Neural cell (in vitro differentiated cells): ENCODE data around the gene POLR1F. TPM values are rescaled to one million over a fixed set of nuclear protein-coding genes. Genes with fewer than 3 reads are reported as not detected.

Source experiments
- H2AFZ ChIP-seq: fragments of 200-600, 300-800 bp; sonication (generic), shearing (Covaris generic); 2 replicates; pipeline ENCODE4 v1.6.0; 2014; ENCODE audit warnings: low read depth, mild to moderate bottlenecking, antibody characterized with exemption, low read length, moderate library complexity
- H3F3A ChIP-seq: fragments of 200-600 bp; shearing (Covaris generic); 2 replicates; pipeline ENCODE4 v1.6.1; 2016; ENCODE audit warnings: mild to moderate bottlenecking, moderate library complexity, mixed read lengths, antibody characterized with exemption, low read length; ENCODE audit not compliant: insufficient read depth, poor library complexity, severe bottlenecking
- H3K27ac ChIP-seq: fragments of 200-600, 300-800 bp; sonication (generic), shearing (Covaris generic); 2 replicates; pipeline ENCODE4 v1.5.1; 2014; ENCODE audit warnings: mild to moderate bottlenecking, low read length, moderate library complexity
- H3K27me3 ChIP-seq: fragments of 300-800, 200-600 bp; sonication (generic), shearing (Covaris generic); 2 replicates; pipeline ENCODE4 v1.6.0; 2014; ENCODE audit warnings: mild to moderate bottlenecking, low read depth, low read length, moderate library complexity; ENCODE audit not compliant: insufficient read depth
- H3K36me3 ChIP-seq: fragments of 300-800, 200-600 bp; sonication (generic), shearing (Covaris generic); 2 replicates; pipeline ENCODE4 v1.5.1; 2014; ENCODE audit warnings: mild to moderate bottlenecking, antibody characterized with exemption, low read length, moderate library complexity; ENCODE audit not compliant: insufficient read depth
- H3K4me2 ChIP-seq: fragments of 300-800, 200-600 bp; sonication (generic), shearing (Covaris generic); 2 replicates; pipeline ENCODE4 v1.6.0; 2014; ENCODE audit warnings: mild to moderate bottlenecking, low read length
- H3K4me3 ChIP-seq: fragments of 300-800, 200-600 bp; sonication (generic), shearing (Covaris generic); 2 replicates; pipeline ENCODE4 v1.5.1; 2014; ENCODE audit warnings: mild to moderate bottlenecking, low read length, moderate library complexity
- H3K79me2 ChIP-seq: fragments of 200-600 bp; shearing (Covaris generic); replicated peaks from 2 replicates; pipeline ENCODE4 v1.6.0; 2014; ENCODE audit warnings: mild to moderate bottlenecking, low read length, moderate library complexity; ENCODE audit not compliant: insufficient read depth
- H3K9ac ChIP-seq: fragments of 300-800, 200-600 bp; sonication (generic), shearing (Covaris generic); 2 replicates; pipeline ENCODE4 v1.6.1; 2016; ENCODE audit warnings: mild to moderate bottlenecking, low read length, mixed read lengths
- H3K9me2 ChIP-seq: fragments of 200-600 bp; shearing (Covaris generic); 2 replicates; pipeline ENCODE4 v1.6.1; 2016; ENCODE audit warnings: mild to moderate bottlenecking, low read length, mixed read lengths; ENCODE audit not compliant: insufficient read depth
- H3K9me3 ChIP-seq: fragments of 200-600, 300-800 bp; sonication (generic), shearing (Covaris generic); 2 replicates; pipeline ENCODE4 v1.6.1; 2016; ENCODE audit warnings: mild to moderate bottlenecking, mixed run types, low read length, moderate library complexity, mixed read lengths
- H4K20me1 ChIP-seq: fragments of 200-600 bp; shearing (Covaris generic); 2 replicates; pipeline ENCODE4 v1.6.1; 2016; ENCODE audit warnings: mild to moderate bottlenecking, mixed run types; ENCODE audit not compliant: insufficient read depth
- EP300 ChIP-seq: fragments of 450-650 bp; conservative IDR thresholded peaks from 2 replicates; pipeline ENCODE4 v1.6.1; 2014; ENCODE audit warnings: antibody characterized with exemption, mild to moderate bottlenecking, moderate library complexity; ENCODE audit not compliant: poor library complexity, severe bottlenecking
- EZH2 ChIP-seq: fragments of 200-600, 300-800 bp; shearing (Covaris generic), sonication (generic); IDR thresholded peaks from 2 replicates; pipeline ENCODE4 v1.6.1; 2014; ENCODE audit warnings: antibody characterized with exemption, low read length, borderline replicate concordance, mild to moderate bottlenecking; ENCODE audit not compliant: insufficient read depth, poor library complexity, severe bottlenecking
- MXI1 ChIP-seq: fragments of 450-650 bp; conservative IDR thresholded peaks from 2 replicates; pipeline ENCODE4 v1.6.1; 2014; ENCODE audit warnings: antibody characterized with exemption, mild to moderate bottlenecking; ENCODE audit not compliant: poor library complexity, severe bottlenecking
- POLR2AphosphoS5 ChIP-seq: IDR thresholded peaks from 2 replicates; pipeline ENCODE4 v1.6.1; 2012
- RAD21 ChIP-seq: fragments of 450-650 bp; conservative IDR thresholded peaks from 2 replicates; pipeline ENCODE4 v1.6.1; 2014; ENCODE audit warnings: antibody characterized with exemption, mild to moderate bottlenecking, moderate library complexity
- SMC3 ChIP-seq: fragments of 450-650 bp; conservative IDR thresholded peaks from 2 replicates; pipeline ENCODE4 v1.6.1; 2014; ENCODE audit warnings: antibody characterized with exemption, mild to moderate bottlenecking, moderate library complexity; ENCODE audit not compliant: poor library complexity
- TAF1 ChIP-seq: IDR thresholded peaks from 2 replicates; pipeline ENCODE4 v1.6.1; 2012; ENCODE audit warnings: low read depth
- polyA plus RNA-seq: library from polyadenylated mRNA; depleted of rRNA; stranded (reverse); fragments of >200 nt; gene quantifications from 2 replicates; pipeline ENCODE4 v1.2.3, GENCODE V29; 2014
- TF ChIP-seq, protein P1 (sequence below): fragments of 450-650 bp; IDR thresholded peaks from 2 replicates; pipeline ENCODE4 v1.5.1; 2014; ENCODE audit warnings: antibody characterized with exemption, mild to moderate bottlenecking, moderate library complexity; ENCODE audit not compliant: poor library complexity, severe bottlenecking
- TF ChIP-seq, protein P2 (sequence below): IDR thresholded peaks from 2 replicates; pipeline ENCODE4 v1.6.1; 2012; ENCODE audit warnings: borderline replicate concordance

POLR1F gene
- polyA plus RNA-seq, 1 donor from 2014 or later: 11.9 TPM

DNA sequence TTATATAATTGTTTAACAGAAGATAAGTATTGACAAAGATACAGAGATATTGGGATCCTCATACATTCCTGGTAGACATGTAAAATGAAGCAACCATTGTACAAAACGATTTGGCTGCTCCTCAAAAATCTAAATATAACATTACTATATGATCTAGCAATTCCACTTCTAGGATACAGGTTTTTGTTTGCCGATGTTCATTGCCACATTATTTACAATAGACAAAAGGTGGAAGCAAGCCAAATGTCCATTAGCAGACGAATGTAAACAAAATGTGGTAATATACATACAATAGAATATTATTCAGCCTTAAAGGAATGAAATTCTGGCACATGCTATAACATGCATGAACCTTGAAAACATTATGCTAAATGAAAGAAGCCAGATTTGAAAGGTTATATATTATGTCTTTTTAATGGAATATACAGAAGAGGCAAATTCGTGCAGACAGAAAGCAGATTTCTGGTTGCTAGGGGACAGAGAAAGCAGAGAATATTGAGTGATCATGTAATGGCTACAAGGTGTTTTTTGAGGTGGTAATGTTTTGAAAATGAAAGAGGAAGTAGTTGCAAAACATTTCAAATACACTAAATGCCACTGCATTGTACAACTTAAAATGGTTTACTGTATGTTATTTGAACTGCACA lies 44.9 kb downstream of the POLR1F start:
- no peak overlapping the region for H3K4me2 ChIP-seq
- no peaks in the 10 kb centered on the region for H3K9me3 ChIP-seq
- H3K27ac ChIP-seq: no peak overlapping the region
- H2AFZ ChIP-seq: no peak overlapping the region
- no peak overlapping the region for H3K9ac ChIP-seq
- no peaks in the 10 kb centered on the region for H4K20me1 ChIP-seq
- no peaks in the 10 kb centered on the region for H3K36me3 ChIP-seq
- no peaks in the 10 kb centered on the region for H3K9me2 ChIP-seq
- H3F3A ChIP-seq: no peaks in the 10 kb centered on the region
- no peaks in the 10 kb centered on the region for H3K27me3 ChIP-seq
- no peaks in the 10 kb centered on the region for H3K79me2 ChIP-seq
- no peak overlapping the region for H3K4me3 ChIP-seq
- no peak for TF ChIP-seq SMC3
- TF ChIP-seq EZH2: no peak
- no peak for TF ChIP-seq TAF1
- TF ChIP-seq EP300: no peak
- TF ChIP-seq RAD21: no peak
- TF ChIP-seq, protein P1, sequence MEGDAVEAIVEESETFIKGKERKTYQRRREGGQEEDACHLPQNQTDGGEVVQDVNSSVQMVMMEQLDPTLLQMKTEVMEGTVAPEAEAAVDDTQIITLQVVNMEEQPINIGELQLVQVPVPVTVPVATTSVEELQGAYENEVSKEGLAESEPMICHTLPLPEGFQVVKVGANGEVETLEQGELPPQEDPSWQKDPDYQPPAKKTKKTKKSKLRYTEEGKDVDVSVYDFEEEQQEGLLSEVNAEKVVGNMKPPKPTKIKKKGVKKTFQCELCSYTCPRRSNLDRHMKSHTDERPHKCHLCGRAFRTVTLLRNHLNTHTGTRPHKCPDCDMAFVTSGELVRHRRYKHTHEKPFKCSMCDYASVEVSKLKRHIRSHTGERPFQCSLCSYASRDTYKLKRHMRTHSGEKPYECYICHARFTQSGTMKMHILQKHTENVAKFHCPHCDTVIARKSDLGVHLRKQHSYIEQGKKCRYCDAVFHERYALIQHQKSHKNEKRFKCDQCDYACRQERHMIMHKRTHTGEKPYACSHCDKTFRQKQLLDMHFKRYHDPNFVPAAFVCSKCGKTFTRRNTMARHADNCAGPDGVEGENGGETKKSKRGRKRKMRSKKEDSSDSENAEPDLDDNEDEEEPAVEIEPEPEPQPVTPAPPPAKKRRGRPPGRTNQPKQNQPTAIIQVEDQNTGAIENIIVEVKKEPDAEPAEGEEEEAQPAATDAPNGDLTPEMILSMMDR: no peak
- TF ChIP-seq POLR2AphosphoS5: no peak
- no peak for TF ChIP-seq MXI1
- TF ChIP-seq, protein P2, sequence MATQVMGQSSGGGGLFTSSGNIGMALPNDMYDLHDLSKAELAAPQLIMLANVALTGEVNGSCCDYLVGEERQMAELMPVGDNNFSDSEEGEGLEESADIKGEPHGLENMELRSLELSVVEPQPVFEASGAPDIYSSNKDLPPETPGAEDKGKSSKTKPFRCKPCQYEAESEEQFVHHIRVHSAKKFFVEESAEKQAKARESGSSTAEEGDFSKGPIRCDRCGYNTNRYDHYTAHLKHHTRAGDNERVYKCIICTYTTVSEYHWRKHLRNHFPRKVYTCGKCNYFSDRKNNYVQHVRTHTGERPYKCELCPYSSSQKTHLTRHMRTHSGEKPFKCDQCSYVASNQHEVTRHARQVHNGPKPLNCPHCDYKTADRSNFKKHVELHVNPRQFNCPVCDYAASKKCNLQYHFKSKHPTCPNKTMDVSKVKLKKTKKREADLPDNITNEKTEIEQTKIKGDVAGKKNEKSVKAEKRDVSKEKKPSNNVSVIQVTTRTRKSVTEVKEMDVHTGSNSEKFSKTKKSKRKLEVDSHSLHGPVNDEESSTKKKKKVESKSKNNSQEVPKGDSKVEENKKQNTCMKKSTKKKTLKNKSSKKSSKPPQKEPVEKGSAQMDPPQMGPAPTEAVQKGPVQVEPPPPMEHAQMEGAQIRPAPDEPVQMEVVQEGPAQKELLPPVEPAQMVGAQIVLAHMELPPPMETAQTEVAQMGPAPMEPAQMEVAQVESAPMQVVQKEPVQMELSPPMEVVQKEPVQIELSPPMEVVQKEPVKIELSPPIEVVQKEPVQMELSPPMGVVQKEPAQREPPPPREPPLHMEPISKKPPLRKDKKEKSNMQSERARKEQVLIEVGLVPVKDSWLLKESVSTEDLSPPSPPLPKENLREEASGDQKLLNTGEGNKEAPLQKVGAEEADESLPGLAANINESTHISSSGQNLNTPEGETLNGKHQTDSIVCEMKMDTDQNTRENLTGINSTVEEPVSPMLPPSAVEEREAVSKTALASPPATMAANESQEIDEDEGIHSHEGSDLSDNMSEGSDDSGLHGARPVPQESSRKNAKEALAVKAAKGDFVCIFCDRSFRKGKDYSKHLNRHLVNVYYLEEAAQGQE: no peak

DNA sequence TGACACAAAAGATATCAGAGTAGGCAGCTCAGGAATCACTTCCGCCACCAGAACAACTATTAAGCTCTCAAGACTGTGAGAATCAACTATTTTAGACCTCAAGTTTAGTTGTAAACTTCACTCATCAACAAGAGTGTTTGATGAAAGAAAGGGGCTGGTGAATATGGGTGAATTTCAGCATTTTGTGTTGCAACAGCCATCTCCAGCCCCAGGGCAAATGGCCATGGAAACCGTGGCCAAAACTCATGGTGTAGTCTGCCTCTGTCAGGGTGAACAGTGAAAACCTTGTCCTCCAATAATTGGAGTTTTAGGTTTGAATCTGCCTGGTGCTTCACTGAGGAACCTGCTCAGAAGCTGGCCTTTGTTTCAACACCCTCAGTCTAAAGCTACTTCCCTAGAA lies 60.0 kb downstream of the POLR1F start:
- H3K9ac ChIP-seq: no peak overlapping the region
- no peak overlapping the region for H3K4me2 ChIP-seq
- no peak overlapping the region for H3K27ac ChIP-seq
- H3K36me3 ChIP-seq: no peaks in the 10 kb centered on the region
- H3K27me3 ChIP-seq: no peaks in the 10 kb centered on the region
- TF ChIP-seq SMC3 (no peak), RAD21 (no peak), EP300 (no peak), POLR2AphosphoS5 (no peak), EZH2 (no peak), MXI1 (no peak), TAF1 (no peak)
- TF ChIP-seq, protein P1: no peak
- TF ChIP-seq, protein P2: no peak
- no peaks in the 10 kb centered on the region for H4K20me1 ChIP-seq
- H3K79me2 ChIP-seq: no peaks in the 10 kb centered on the region
- no peaks in the 10 kb centered on the region for H3K9me2 ChIP-seq
- H2AFZ ChIP-seq: no peak overlapping the region
- no peak overlapping the region for H3K4me3 ChIP-seq
- no peaks in the 10 kb centered on the region for H3K9me3 ChIP-seq
- H3F3A ChIP-seq: no peaks in the 10 kb centered on the region
